A673 (cell line): ENCODE results near the gene OVCH2.

Experiments used
- CTCF ChIP-seq: fragments of 300-800, 200-600 bp; sonication (generic); conservative IDR thresholded peaks from 2 replicates; pipeline ENCODE4 v1.5.1; 2017; ENCODE audit warnings: low read depth, mild to moderate bottlenecking, antibody characterized with exemption, low read length, moderate library complexity, mixed read lengths
- EZH2 ChIP-seq: fragments of 200-600 bp; sonication (generic); IDR thresholded peaks from 2 replicates; pipeline ENCODE4 v1.6.1; 2017; ENCODE audit warnings: borderline replicate concordance, low read depth, mild to moderate bottlenecking, mixed read lengths, antibody characterized with exemption, low read length; ENCODE audit not compliant: poor library complexity, severe bottlenecking

DNA sequence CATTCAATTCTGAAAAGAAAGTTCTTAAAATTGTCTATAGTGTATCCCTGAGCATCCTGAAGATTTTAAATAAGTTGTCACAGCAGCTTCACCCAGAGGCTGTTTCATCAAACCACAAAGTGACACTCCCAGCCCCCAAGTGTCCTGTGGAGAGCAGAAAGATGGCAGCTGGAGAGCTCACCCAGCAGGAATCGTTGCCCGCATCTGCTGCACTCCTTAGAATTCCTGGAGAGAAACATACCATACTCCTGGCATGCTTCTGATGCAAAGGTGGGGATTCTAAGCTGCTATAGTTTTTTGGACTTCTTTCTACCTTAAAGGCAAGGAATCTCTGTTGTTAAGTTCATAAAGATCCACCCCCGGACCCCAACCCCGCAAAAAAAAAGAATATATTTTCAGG, 19.5 kb downstream of the OVCH2 start:
- TF ChIP-seq CTCF: no peak
- no peak for TF ChIP-seq EZH2
